Epithelial cell of proximal tubule (primary cell): ENCODE results near the gene ITGA2B. TPM values are rescaled to one million over a fixed set of nuclear protein-coding genes. Genes with fewer than 3 reads are reported as not detected.

Experiments
- DNase-seq: peaks from one replicate; pipeline ENCODE4 v3.0.0-alpha.2; 2011; ENCODE audit warnings: low read depth
- H3K4me3 ChIP-seq: 2 replicates; pipeline ENCODE4 v1.5.1; 2011; ENCODE audit warnings: low read depth, mild to moderate bottlenecking, low read length
- CTCF ChIP-seq: conservative IDR thresholded peaks from 2 replicates; pipeline ENCODE4 v1.5.1; 2012; ENCODE audit warnings: low read depth, mild to moderate bottlenecking, low read length
- total RNA-seq: library from RNA; depleted of rRNA; stranded (reverse); fragments of >200 nt; gene quantifications from 2 replicates; pipeline ENCODE4 v1.2.3, GENCODE V29; 2015

Gene ITGA2B
- total RNA-seq, 1 donor from 2014 or later: 0.81 TPM

GRCh38 chr17:44417553-44417952 is 28.1 kb upstream of the ITGA2B start:
- no peak overlapping the region for H3K4me3 ChIP-seq
- TF ChIP-seq CTCF: no peak
- DNase-seq: peak; percentile 86

- no peak overlapping the region for H3K4me3 ChIP-seq
- TF ChIP-seq CTCF: no peak
- peak; percentile 39 for DNase-seq
These were observed 27.3 kb upstream of the ITGA2B start for GRCh38 chr17:44416558-44417289.

- no peak overlapping the region for H3K4me3 ChIP-seq
- DNase-seq: no peak
- no peak for TF ChIP-seq CTCF
These were observed 25.1 kb upstream of the ITGA2B start for GRCh38 chr17:44414394-44415155.

GRCh38 chr17:44409309-44410028 is 20.0 kb upstream of the ITGA2B start:
- no peak overlapping the region for H3K4me3 ChIP-seq
- peak; percentile 33 for TF ChIP-seq CTCF
- DNase-seq: no peak

GRCh38 chr17:44408786-44409185 is 19.3 kb upstream of the ITGA2B start:
- H3K4me3 ChIP-seq: no peak overlapping the region
- DNase-seq: no peak
- no peak for TF ChIP-seq CTCF

GRCh38 chr17:44402564-44403172 is 13.2 kb upstream of the ITGA2B start:
- no peak overlapping the region for H3K4me3 ChIP-seq
- no peak for DNase-seq
- TF ChIP-seq CTCF: no peak
